Activated CD4-positive, alpha-beta T cell treated with anti-CD3 and anti-CD28 coated beads, Interleukin-2, amount 10 ng/mL, durations not matched to agents 7 days and 5 days (primary cell): ENCODE data around the gene MVB12B. TPM values are rescaled to one million over a fixed set of nuclear protein-coding genes. Genes with fewer than 3 reads are reported as not detected.
"Not testable (repeated sequence)": the region's sequence is repeated elsewhere in the genome, so short reads cannot be mapped to it uniquely, and the experiment has no call there.

Experiments
- CTCF ChIA-PET: fragments of 350-600 bp; sonication (Branson Sonifier 250); formaldehyde crosslinking; loops from one replicate; lab custom pipeline; 2021; ENCODE audit warnings: antibody characterized with exemption; lab: Charles Lee
- POLR2A ChIA-PET: fragments of 350-600 bp; sonication (Branson Sonifier 250); formaldehyde crosslinking; loops from one replicate; lab custom pipeline; 2021; ENCODE audit warnings: antibody characterized with exemption; lab: Charles Lee
- DNase-seq: peaks from one replicate; pipeline ENCODE4 v3.0.0-alpha.2; 2020
- H3K27ac Mint-ChIP-seq: one replicate; pipeline ENCODE4 v1.8.0; 2021; ENCODE audit warnings: mild to moderate bottlenecking, moderate library complexity, mixed read lengths
- H3K27me3 Mint-ChIP-seq: one replicate; pipeline ENCODE4 v1.8.0; 2021; ENCODE audit warnings: mixed read lengths
- H3K36me3 Mint-ChIP-seq: one replicate; pipeline ENCODE4 v1.8.0; 2021; ENCODE audit warnings: low read depth, mixed read lengths
- H3K4me1 Mint-ChIP-seq: one replicate; pipeline ENCODE4 v1.8.0; 2021; ENCODE audit warnings: mixed read lengths
- H3K4me3 Mint-ChIP-seq: one replicate; pipeline ENCODE4 v1.8.0; 2021; ENCODE audit warnings: mild to moderate bottlenecking, moderate library complexity, mixed read lengths
- H3K9me3 Mint-ChIP-seq: one replicate; pipeline ENCODE4 v1.8.0; 2021; ENCODE audit warnings: mixed read lengths
- total RNA-seq, 2 experiments: library from RNA; stranded (reverse); gene quantifications; one replicate each; pipeline ENCODE4 v1.2.3, GENCODE V29; 2021

Gene MVB12B
- total RNA-seq, result 1 to 10 TPM; 7.3 to 7.6 TPM

DNA sequence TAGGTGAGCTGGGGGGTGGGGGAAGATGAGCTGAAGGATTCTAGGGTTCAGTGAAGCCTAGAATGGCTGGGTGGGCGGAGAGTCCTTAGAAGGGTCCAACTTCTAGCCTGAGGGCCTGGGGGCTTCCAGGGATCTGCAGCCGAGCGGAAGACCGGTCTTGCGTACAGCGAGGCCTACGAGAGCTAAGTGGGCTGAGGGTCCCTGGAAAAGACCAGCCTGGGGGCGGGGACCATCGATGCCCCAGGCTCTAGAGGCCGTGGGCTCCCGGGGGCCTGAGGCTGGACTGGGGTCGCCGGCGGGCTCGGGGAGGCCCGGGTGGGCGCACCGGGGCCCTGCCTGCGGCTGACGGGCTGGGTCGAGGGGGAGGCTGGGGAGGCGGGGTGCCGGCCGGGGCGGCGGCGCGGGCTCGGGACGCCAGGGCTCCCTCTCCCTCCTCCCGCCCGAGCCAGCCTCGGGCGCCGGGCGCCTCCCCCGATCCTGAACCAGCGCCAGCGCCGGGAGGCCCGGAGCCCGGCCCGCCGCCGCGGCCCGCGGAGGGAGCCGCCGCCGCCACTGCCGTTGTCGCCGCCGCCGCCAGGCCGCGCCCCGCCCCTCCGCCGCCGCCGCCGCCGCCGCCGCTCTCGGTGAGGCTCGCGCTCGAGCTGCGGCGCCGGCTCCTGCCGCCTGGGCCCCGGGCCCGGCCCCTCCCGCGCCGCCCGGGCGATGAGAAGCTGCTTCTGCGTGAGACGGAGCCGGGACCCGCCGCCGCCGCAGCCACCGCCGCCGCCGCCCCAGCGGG lies at the start of gene MVB12B:
TSS of gene MVB12B (plus strand) at position 602 of the 778 bp plus-strand sequence. CDS start at position 703, 101 bp downstream.
- Mint-ChIP-seq H3K36me3 (no peaks in the 10 kb centered on the region), H3K27me3 (peaks cover 7% of the 10 kb centered on the region), H3K4me1 (peaks cover 35% of the 10 kb centered on the region), H3K27ac (peak within 1 kb of the TSS; percentile 85), H3K4me3 (peak within 1 kb of the TSS; percentile 75), H3K9me3 (peaks cover 7% of the 10 kb centered on the region)
- ChIA-PET POLR2A (no interaction called here), CTCF (interaction anchor here (1.1 kb wide), 1 partner anchor 165 kb away, joined by 5 read pairs; no protein-coding TSS in a partner anchor)
- DNase-seq, result peak; percentile 46

DNA sequence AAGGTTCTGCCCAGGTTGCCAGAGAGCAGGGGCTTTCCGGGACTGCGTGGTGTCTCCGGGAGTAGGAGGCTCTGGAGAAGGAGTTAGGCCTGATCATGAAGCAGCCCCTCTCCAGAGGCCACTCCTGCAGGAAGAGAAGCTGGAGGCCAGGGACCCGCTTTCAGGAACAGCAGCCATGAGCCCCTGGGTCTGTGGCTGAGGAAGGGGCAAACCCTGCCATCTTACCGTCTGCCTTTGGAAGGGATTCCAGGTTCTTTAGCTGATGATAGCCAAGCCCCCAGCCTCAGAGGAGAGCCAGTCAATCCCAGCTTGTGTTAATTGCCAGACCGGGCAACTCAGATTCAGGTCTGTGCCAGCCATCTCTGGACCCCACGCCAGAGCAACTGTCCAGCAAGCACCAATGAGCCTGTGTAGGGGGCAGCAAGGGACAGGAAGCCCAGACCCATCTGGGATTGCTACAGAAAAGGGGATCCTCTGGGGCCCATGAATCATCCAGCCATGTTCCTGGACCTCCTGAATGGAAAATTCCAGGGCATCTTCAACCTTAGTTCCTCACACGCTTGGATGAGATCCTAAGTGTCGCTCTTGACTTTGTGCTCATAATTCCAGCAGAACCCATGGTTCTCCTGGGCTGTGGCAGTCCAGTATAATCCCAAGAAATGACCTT lies 42.7 kb upstream of the MVB12B start:
- no peak overlapping the region for H3K4me3 Mint-ChIP-seq

DNA sequence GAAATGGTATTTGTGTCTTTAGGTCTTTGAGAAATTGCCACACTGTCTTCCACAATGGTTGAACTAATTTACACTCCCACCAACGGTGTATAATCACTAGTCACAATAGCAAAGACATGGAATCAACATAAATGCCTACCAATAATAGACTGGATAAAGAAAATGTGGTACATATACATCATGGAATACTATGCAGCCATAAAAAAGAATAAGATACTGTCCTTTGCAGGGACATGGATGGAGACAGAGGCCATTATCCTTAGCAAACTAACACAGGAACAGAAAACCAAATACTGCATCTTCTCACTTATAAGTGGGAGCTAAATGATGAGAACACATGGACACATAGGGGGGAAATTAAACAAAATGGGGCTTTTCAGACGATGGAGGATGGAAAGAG lies 41.0 kb upstream of the MVB12B start:
- not testable (repeated sequence) for H3K4me1 Mint-ChIP-seq

More for the DNA sequence above, 42.7 kb upstream of the MVB12B start:
- H3K27ac Mint-ChIP-seq, result no peak overlapping the region
- DNase-seq, result no peak
- H3K4me1 Mint-ChIP-seq, result no peaks in the 10 kb centered on the region
- H3K36me3 Mint-ChIP-seq, result no peaks in the 10 kb centered on the region
- ChIA-PET POLR2A (no interaction called here), CTCF (no interaction called here)
- H3K27me3 Mint-ChIP-seq, result peaks cover 13% of the 10 kb centered on the region
- peaks cover 4% of the 10 kb centered on the region for H3K9me3 Mint-ChIP-seq

GRCh38 chr9:126287166-126287866 lies 39.3 kb upstream of the MVB12B start:
- Mint-ChIP-seq H3K27ac (no peak overlapping the region), H3K9me3 (peaks cover 4% of the 10 kb centered on the region), H3K4me1 (no peaks in the 10 kb centered on the region), H3K27me3 (peaks cover 9% of the 10 kb centered on the region), H3K36me3 (no peaks in the 10 kb centered on the region), H3K4me3 (no peak overlapping the region)
- POLR2A ChIA-PET, result no interaction called here
- CTCF ChIA-PET, result no interaction called here
- no peak for DNase-seq

More for the DNA sequence above, 41.0 kb upstream of the MVB12B start:
- H3K4me3 Mint-ChIP-seq, H3K9me3 Mint-ChIP-seq, POLR2A ChIA-PET, CTCF ChIA-PET, H3K36me3 Mint-ChIP-seq, H3K27me3 Mint-ChIP-seq, DNase-seq, H3K27ac Mint-ChIP-seq: not testable (repeated sequence)

GRCh38 chr9:126290871-126291270 lies 35.8 kb upstream of the MVB12B start:
- no peak for DNase-seq
- Mint-ChIP-seq H3K27me3 (peaks cover 4% of the 10 kb centered on the region), H3K27ac (no peak overlapping the region), H3K4me1 (no peaks in the 10 kb centered on the region), H3K4me3 (no peak overlapping the region), H3K9me3 (no peaks in the 10 kb centered on the region), H3K36me3 (no peaks in the 10 kb centered on the region)
- ChIA-PET POLR2A (no interaction called here), CTCF (no interaction called here)

DNA sequence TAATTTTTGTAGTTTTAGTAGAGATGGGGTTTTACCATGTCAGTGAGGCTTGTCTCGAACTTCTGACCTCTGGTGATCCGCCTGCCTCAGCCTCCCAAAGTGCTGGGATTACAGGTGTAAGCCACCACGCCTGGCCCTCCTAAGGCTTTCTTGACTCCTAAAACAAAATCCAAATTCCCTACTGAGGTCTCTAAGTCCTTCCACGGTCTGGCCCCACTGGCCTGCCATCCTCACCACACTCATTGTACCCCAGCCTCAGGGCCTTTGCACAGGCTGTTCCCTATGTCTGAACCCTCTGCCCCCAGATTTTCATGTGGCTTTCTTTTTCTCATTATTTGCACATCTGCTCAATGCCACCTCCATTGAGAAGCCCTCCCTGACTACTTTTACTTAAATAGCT lies 34.7 kb upstream of the MVB12B start:
- ChIA-PET POLR2A (no interaction called here), CTCF (no interaction called here)
- no peaks in the 10 kb centered on the region for H3K9me3 Mint-ChIP-seq
- no peak for DNase-seq
- H3K36me3 Mint-ChIP-seq, result no peaks in the 10 kb centered on the region
- no peak overlapping the region for H3K27ac Mint-ChIP-seq
- H3K27me3 Mint-ChIP-seq, result peaks cover 4% of the 10 kb centered on the region
- H3K4me1 Mint-ChIP-seq, result no peaks in the 10 kb centered on the region
- H3K4me3 Mint-ChIP-seq, result no peak overlapping the region

- POLR2A ChIA-PET, result no interaction called here
- peaks cover 4% of the 10 kb centered on the region for H3K27me3 Mint-ChIP-seq
- no peak overlapping the region for H3K4me3 Mint-ChIP-seq
- H3K9me3 Mint-ChIP-seq, result no peaks in the 10 kb centered on the region
- H3K27ac Mint-ChIP-seq, result no peak overlapping the region
- CTCF ChIA-PET, result interaction anchor here (0.6 kb wide), 1 partner anchor 519 kb away, joined by 5 read pairs; no protein-coding TSS in a partner anchor
- H3K36me3 Mint-ChIP-seq, result no peaks in the 10 kb centered on the region
- DNase-seq, result no peak
- H3K4me1 Mint-ChIP-seq, result no peaks in the 10 kb centered on the region
Measured at GRCh38 chr9:126292736-126293521, 33.7 kb upstream of the MVB12B start.

DNA sequence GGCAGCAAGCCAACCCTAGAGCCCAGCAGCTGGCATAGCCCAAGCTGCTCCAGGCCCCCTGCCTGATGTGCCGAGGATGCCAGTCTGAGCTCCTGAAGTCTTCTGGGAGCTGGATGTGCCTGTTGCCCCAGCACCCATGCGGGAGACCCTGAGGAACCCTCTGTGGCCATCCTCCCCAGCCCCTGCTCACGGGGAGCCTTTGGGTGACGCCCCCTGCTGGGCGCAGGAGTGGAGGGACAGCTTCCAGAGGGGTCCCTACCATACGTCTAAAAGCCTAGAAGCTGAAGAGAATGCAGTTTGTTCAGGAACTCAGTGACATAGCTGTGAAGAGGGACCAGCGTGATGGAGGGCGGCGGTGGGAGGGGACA lies 33.1 kb upstream of the MVB12B start:
- H3K27ac Mint-ChIP-seq, result no peak overlapping the region
- H3K27me3 Mint-ChIP-seq, result peaks cover 4% of the 10 kb centered on the region
- no peaks in the 10 kb centered on the region for H3K4me1 Mint-ChIP-seq
- POLR2A ChIA-PET, result no interaction called here
- DNase-seq, result no peak
- H3K4me3 Mint-ChIP-seq, result no peak overlapping the region
- H3K9me3 Mint-ChIP-seq, result no peaks in the 10 kb centered on the region
- CTCF ChIA-PET, result interaction anchor here (0.6 kb wide), 1 partner anchor 519 kb away, joined by 5 read pairs; no protein-coding TSS in a partner anchor
- no peaks in the 10 kb centered on the region for H3K36me3 Mint-ChIP-seq

DNA sequence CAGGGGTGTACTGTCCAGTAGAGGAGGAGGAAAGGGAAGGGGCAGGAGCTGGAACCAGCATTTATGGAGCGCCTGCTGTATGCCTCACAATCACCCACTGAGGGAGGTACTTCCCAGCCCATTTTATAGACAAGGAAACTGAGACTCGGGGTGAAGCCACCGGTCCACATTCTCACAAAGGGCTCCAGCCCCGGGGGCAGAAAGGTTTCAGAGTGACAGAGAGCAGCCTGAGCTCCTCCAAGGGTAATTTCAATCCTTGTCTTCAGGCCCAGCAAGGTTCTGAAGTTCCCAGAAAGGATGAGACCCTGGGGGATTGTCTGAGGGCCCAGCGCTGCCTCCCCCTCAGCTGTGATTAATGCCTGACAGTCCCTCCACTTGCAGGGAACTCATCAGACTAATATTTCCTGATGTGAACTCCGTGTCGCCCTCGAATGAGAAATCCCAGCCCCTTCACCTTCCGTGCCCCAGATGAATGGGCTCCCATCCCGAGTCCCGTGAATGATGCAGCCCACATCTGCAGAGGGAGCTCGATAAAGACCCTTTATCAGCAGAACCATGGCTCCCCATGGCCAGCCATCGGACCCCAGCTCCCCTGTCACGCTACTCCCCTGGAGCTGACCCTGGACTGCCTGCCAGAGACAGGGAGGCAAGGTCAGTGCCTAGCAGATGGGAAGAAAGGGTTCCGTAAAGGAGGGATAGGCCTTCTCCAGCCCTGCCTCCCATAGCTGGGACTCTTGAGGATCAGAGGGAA lies 32.1 kb upstream of the MVB12B start:
- Mint-ChIP-seq H3K36me3 (no peaks in the 10 kb centered on the region), H3K27ac (no peak overlapping the region), H3K4me3 (no peak overlapping the region), H3K4me1 (no peaks in the 10 kb centered on the region), H3K9me3 (no peaks in the 10 kb centered on the region), H3K27me3 (peaks cover 1% of the 10 kb centered on the region)
- DNase-seq, result no peak
- ChIA-PET CTCF (no interaction called here), POLR2A (no interaction called here)

DNA sequence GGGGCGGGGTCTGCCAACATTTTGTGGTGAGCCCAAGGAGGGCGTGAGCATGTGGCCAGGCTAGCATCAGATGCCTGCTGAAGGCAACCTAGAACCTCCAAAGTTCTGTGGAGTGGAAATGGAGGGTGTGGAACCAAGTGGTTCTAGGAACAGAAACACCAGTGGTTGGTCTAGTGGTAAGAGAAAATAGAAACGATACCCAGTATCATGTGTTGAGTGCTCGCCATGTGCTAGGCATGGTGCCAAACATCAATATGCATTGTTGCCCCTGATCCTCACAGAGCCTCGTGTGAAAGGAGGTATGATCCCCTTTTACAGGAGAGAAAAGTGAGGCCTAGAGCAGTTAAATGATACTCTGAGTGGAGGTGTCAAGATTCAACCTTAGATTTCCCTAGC lies 31.5 kb upstream of the MVB12B start:
- DNase-seq, result no peak
- CTCF ChIA-PET, result no interaction called here
- H3K36me3 Mint-ChIP-seq, result no peaks in the 10 kb centered on the region

DNA sequence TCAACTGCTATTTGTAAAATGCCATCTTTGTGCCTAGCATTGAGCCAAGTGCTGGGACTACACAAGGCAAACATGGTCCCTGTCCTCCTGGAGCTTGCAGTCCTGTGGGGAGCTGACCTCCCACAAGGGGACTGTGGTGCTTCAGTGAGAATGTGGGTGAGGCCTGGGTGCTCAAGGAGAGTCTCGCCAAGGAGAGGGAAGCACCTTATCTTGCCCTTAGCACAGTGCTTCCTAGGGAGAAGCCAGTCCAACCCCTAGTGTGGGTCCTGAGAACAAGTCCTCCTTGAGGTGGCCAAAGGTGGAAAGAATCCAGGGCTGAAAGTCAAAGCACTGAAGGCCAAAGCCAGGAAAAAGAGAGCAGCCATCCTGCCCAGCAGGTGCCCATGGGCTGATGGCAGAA lies 31.1 kb upstream of the MVB12B start:
- Mint-ChIP-seq H3K4me1 (no peaks in the 10 kb centered on the region), H3K36me3 (no peaks in the 10 kb centered on the region), H3K9me3 (no peaks in the 10 kb centered on the region), H3K4me3 (no peak overlapping the region), H3K27ac (no peak overlapping the region), H3K27me3 (peaks cover 1% of the 10 kb centered on the region)
- CTCF ChIA-PET, result no interaction called here
- DNase-seq, result no peak
- POLR2A ChIA-PET, result no interaction called here

More for the DNA sequence above, 31.5 kb upstream of the MVB12B start:
- H3K9me3 Mint-ChIP-seq, result no peaks in the 10 kb centered on the region
- no peaks in the 10 kb centered on the region for H3K4me1 Mint-ChIP-seq
- POLR2A ChIA-PET, result no interaction called here
- no peak overlapping the region for H3K27ac Mint-ChIP-seq
- H3K4me3 Mint-ChIP-seq, result no peak overlapping the region
- H3K27me3 Mint-ChIP-seq, result peaks cover 1% of the 10 kb centered on the region
